BLaER1 treated with 17β-estradiol and CSF1 and Interleukin-3, amounts not matched to agents 10 nM and 100 nM (cell line): Measurements from ENCODE around the gene CWC22.

ENCODE experiments used
- H3K27ac ChIP-seq, 11 experiments: shearing (Covaris generic); formaldehyde crosslinking; 2 replicates each; pipeline ENCODE4 v1.8.1; 2022
- H3K27me3 ChIP-seq, 11 experiments: shearing (Covaris generic); formaldehyde crosslinking; 2 replicates each; pipeline ENCODE4 v1.8.1; 2022
- H3K36me3 ChIP-seq, 11 experiments: shearing (Covaris generic); formaldehyde crosslinking; 2 replicates each; pipeline ENCODE4 v1.8.1; 2022
- H3K4me1 ChIP-seq, 10 experiments: shearing (Covaris generic); formaldehyde crosslinking; 2 replicates each; pipeline ENCODE4 v1.8.1; 2022
- H3K4me2 ChIP-seq, 11 experiments: shearing (Covaris generic); formaldehyde crosslinking; 2 replicates each; pipeline ENCODE4 v1.8.1; 2022
- H3K4me3 ChIP-seq, 10 experiments: shearing (Covaris generic); formaldehyde crosslinking; 2 replicates each; pipeline ENCODE4 v1.8.1; 2022
- H3K9ac ChIP-seq, 11 experiments: shearing (Covaris generic); formaldehyde crosslinking; 2 replicates each; pipeline ENCODE4 v1.8.1; 2022
- H3K9me3 ChIP-seq, 11 experiments: shearing (Covaris generic); formaldehyde crosslinking; replicated peaks in 1 of 11; 2 replicates each; pipeline ENCODE4 v1.8.1; 2022
- H4K20me1 ChIP-seq, 11 experiments: shearing (Covaris generic); formaldehyde crosslinking; 2 replicates each; pipeline ENCODE4 v1.8.1; 2022
- Cebpa-rat ChIP-seq, 11 experiments: shearing (Covaris generic); IDR thresholded peaks; 2 replicates each; pipeline ENCODE4 v1.8.1; 2022

Gene CWC22

GRCh38 chr2:180004731-180005130, 2.4 kb downstream of the CWC22 start:
- no peak overlapping the region for H3K9ac ChIP-seq
- H3K4me2 ChIP-seq: peak overlapping the region in 7 of 11 experiments; percentile 79 to 91 (median 87); a peak in 13 of 22 replicates
- no peaks in the 10 kb centered on the region for H3K27me3 ChIP-seq
- peaks cover 0 to 10% (median 5%) of the 10 kb centered on the region in 11 experiments; a peak in 6 of 22 replicates for H3K36me3 ChIP-seq
- H3K4me3 ChIP-seq: no peak overlapping the region
- no peak overlapping the region for H3K27ac ChIP-seq
- peaks cover 5 to 45% (median 23%) of the 10 kb centered on the region in 11 experiments; a peak in 15 of 22 replicates for H4K20me1 ChIP-seq
- H3K9me3 ChIP-seq: no peaks in the 10 kb centered on the region
- H3K4me1 ChIP-seq: peaks cover 10 to 56% (median 18%) of the 10 kb centered on the region in 10 experiments
- TF ChIP-seq Cebpa-rat (IDR thresholded peaks at IDR 0.05): no peak

GRCh38 chr2:180003559-180003958, 3.5 kb downstream of the CWC22 start:
- peak overlapping the region in 4 of 11 experiments; percentile 4 to 55 (median 41); a peak in 8 of 22 replicates for H3K4me2 ChIP-seq
- no peaks in the 10 kb centered on the region for H3K27me3 ChIP-seq
- H3K9ac ChIP-seq: no peak overlapping the region
- no peak overlapping the region for H3K4me3 ChIP-seq
- 0 out of 22 replicates have a peak overlapping the region, but pooled peaks of 1 of the 11 experiments have one; percentile 44 for H3K27ac ChIP-seq
- peaks cover 5 to 56% (median 33%) of the 10 kb centered on the region in 11 experiments; a peak in 16 of 22 replicates for H4K20me1 ChIP-seq
- no peaks in the 10 kb centered on the region for H3K9me3 ChIP-seq
- H3K36me3 ChIP-seq: peaks cover 0 to 18% (median 6%) of the 10 kb centered on the region in 11 experiments; a peak in 6 of 22 replicates
- peaks cover 10 to 56% (median 18%) of the 10 kb centered on the region in 10 experiments for H3K4me1 ChIP-seq
- TF ChIP-seq Cebpa-rat (IDR thresholded peaks at IDR 0.05): no peak

- Histone ChIP-seq H3K9me3 (no peaks in the 10 kb centered on the region), H3K36me3 (peaks cover 0 to 18% (median 6%) of the 10 kb centered on the region in 11 experiments; a peak in 6 of 22 replicates), H3K9ac (no peak overlapping the region), H3K4me3 (no peak overlapping the region), H3K27ac (peak overlapping the region in 2 of 11 experiments; percentile 35 to 44; a peak in 2 of 22 replicates), H4K20me1 (peaks cover 5 to 61% (median 38%) of the 10 kb centered on the region in 11 experiments; a peak in 16 of 22 replicates), H3K4me2 (peak overlapping the region in 4 of 11 experiments; percentile 29 to 55 (median 41); a peak in 8 of 22 replicates), H3K4me1 (peaks cover 10 to 56% (median 18%) of the 10 kb centered on the region in 10 experiments), H3K27me3 (no peaks in the 10 kb centered on the region)
- no peak for TF ChIP-seq Cebpa-rat (IDR thresholded peaks at IDR 0.05)
These were observed 4.0 kb downstream of the CWC22 start for GRCh38 chr2:180003073-180003472.

- H3K36me3 ChIP-seq: peaks cover 0 to 24% (median 6%) of the 10 kb centered on the region in 11 experiments; a peak in 6 of 22 replicates
- H4K20me1 ChIP-seq: peaks cover 9 to 69% (median 46%) of the 10 kb centered on the region in 11 experiments; a peak in 18 of 22 replicates
- peak overlapping the region in 4 of 11 experiments; percentile 29 to 55 (median 41); a peak in 5 of 22 replicates for H3K4me2 ChIP-seq
- H3K9me3 ChIP-seq: no peaks in the 10 kb centered on the region
- H3K4me3 ChIP-seq: no peak overlapping the region
- no peak for TF ChIP-seq Cebpa-rat (IDR thresholded peaks at IDR 0.05)
- peak overlapping the region in 2 of 11 experiments; percentile 44 to 45; a peak in 4 of 22 replicates for H3K27ac ChIP-seq
- H3K4me1 ChIP-seq: peaks cover 10 to 50% (median 18%) of the 10 kb centered on the region in 10 experiments
- no peaks in the 10 kb centered on the region for H3K27me3 ChIP-seq
- H3K9ac ChIP-seq: no peak overlapping the region
These were observed 4.8 kb downstream of the CWC22 start for GRCh38 chr2:180002198-180002770.

- H3K4me2 ChIP-seq: peak overlapping the region in 2 of 11 experiments; percentile 17 to 55; a peak in 1 of 22 replicates
- H3K4me1 ChIP-seq: peaks cover 10 to 50% (median 18%) of the 10 kb centered on the region in 10 experiments
- H3K9me3 ChIP-seq: no peaks in the 10 kb centered on the region
- peak overlapping the region in 2 of 11 experiments; percentile 44 to 45; a peak in 3 of 22 replicates for H3K27ac ChIP-seq
- H3K27me3 ChIP-seq: no peaks in the 10 kb centered on the region
- peaks cover 9 to 74% (median 49%) of the 10 kb centered on the region in 11 experiments; a peak in 18 of 22 replicates for H4K20me1 ChIP-seq
- no peak overlapping the region for H3K4me3 ChIP-seq
- peaks cover 0 to 24% (median 6%) of the 10 kb centered on the region in 11 experiments; a peak in 6 of 22 replicates for H3K36me3 ChIP-seq
- no peak for TF ChIP-seq Cebpa-rat (IDR thresholded peaks at IDR 0.05)
- no peak overlapping the region for H3K9ac ChIP-seq
These were observed 5.4 kb downstream of the CWC22 start for GRCh38 chr2:180001726-180002125.

GRCh38 chr2:180000434-180000833, 6.7 kb downstream of the CWC22 start:
- no peak overlapping the region for H3K27ac ChIP-seq
- H4K20me1 ChIP-seq: peaks cover 11 to 86% (median 61%) of the 10 kb centered on the region in 11 experiments; a peak in 20 of 22 replicates
- no peak overlapping the region for H3K4me2 ChIP-seq
- no peak overlapping the region for H3K9ac ChIP-seq
- H3K36me3 ChIP-seq: peaks cover 0 to 24% (median 6%) of the 10 kb centered on the region in 11 experiments; a peak in 6 of 22 replicates
- no peaks in the 10 kb centered on the region for H3K27me3 ChIP-seq
- H3K9me3 ChIP-seq: no peaks in the 10 kb centered on the region
- H3K4me3 ChIP-seq: no peak overlapping the region
- H3K4me1 ChIP-seq: peaks cover 2 to 42% (median 10%) of the 10 kb centered on the region in 10 experiments
- TF ChIP-seq Cebpa-rat (IDR thresholded peaks at IDR 0.05): no peak

- no peak for TF ChIP-seq Cebpa-rat (IDR thresholded peaks at IDR 0.05)
- Histone ChIP-seq H3K4me2 (no peak overlapping the region), H3K36me3 (peaks cover 0 to 30% (median 6%) of the 10 kb centered on the region in 11 experiments; a peak in 6 of 22 replicates), H3K4me3 (no peak overlapping the region), H3K27ac (no peak overlapping the region), H3K9me3 (no peaks in the 10 kb centered on the region), H3K9ac (no peak overlapping the region), H3K27me3 (no peaks in the 10 kb centered on the region), H4K20me1 (peaks cover 11 to 99% (median 76%) of the 10 kb centered on the region in 11 experiments; a peak in 20 of 22 replicates), H3K4me1 (peaks cover 0 to 29% (median 3%) of the 10 kb centered on the region in 10 experiments; a peak in 9 of 20 replicates)
These were observed 8.1 kb downstream of the CWC22 start for GRCh38 chr2:179999000-179999399.

- no peak for TF ChIP-seq Cebpa-rat (IDR thresholded peaks at IDR 0.05)
- no peak overlapping the region for H3K9ac ChIP-seq
- no peaks in the 10 kb centered on the region for H3K27me3 ChIP-seq
- H4K20me1 ChIP-seq: peaks cover 18 to 99% (median 78%) of the 10 kb centered on the region in 11 experiments; a peak in 20 of 22 replicates
- H3K36me3 ChIP-seq: peaks cover 22 to 55% (median 29%) of the 10 kb centered on the region in 11 experiments; a peak in 21 of 22 replicates
- peaks cover 0 to 14% (median 0%) of the 10 kb centered on the region in 10 experiments; a peak in 2 of 20 replicates for H3K4me1 ChIP-seq
- H3K4me2 ChIP-seq: no peak overlapping the region
- H3K27ac ChIP-seq: no peak overlapping the region
- H3K4me3 ChIP-seq: no peak overlapping the region
- H3K9me3 ChIP-seq: no peaks in the 10 kb centered on the region
These were observed 11.2 kb downstream of the CWC22 start for GRCh38 chr2:179995741-179996515.
